Stomach (tissue), 9 donors: ENCODE data around the gene SOX12. TPM values are rescaled to one million over a fixed set of nuclear protein-coding genes. Genes with fewer than 3 reads are reported as not detected.

Source experiments
- DNase-seq, 2 donors: peaks; one replicate each; pipeline versions ENCODE4 v3.0.0 to v3.0.0-alpha.2; 2013 to 2019
- H3K27ac ChIP-seq, 5 donors: fragments of 200-600 bp in 4 of 5; sonication (generic) in 4 of 5; one replicate each; pipeline ENCODE4 v1.5.1; 2013 to 2019; ENCODE audit warnings: mild to moderate bottlenecking in 1 of 5, moderate library complexity in 1 of 5
- H3K27me3 ChIP-seq, 3 donors: fragments of 200-600 bp; sonication (generic); one replicate each; pipeline ENCODE4 v1.5.1; 2017 to 2019; ENCODE audit warnings: mixed run types in 1 of 3
- H3K36me3 ChIP-seq, 4 donors: fragments of 200-600 bp; sonication (generic); 1 replicate in 3 of 4; 2 replicates in 1 of 4; pipeline ENCODE4 v1.5.1; 2016 to 2019
- H3K4me1 ChIP-seq, 4 donors: fragments of 200-600 bp; sonication (generic); one replicate each; pipeline ENCODE4 v1.5.1; 2016 to 2019
- H3K4me3 ChIP-seq, 4 donors: fragments of 200-600 bp; sonication (generic) in 3 of 4; one replicate each; pipeline ENCODE4 v1.5.1; 2016 to 2019; ENCODE audit warnings: mild to moderate bottlenecking in 1 of 4
- H3K9me3 ChIP-seq, 4 donors: fragments of 200-600 bp; sonication (generic); one replicate each; pipeline ENCODE4 v1.5.1; 2016 to 2019
- EP300 ChIP-seq: sonication (generic); formaldehyde crosslinking; IDR thresholded peaks from one replicate; pipeline ENCODE4 v1.6.1; 2017; ENCODE audit warnings: antibody characterized with exemption
- POLR2A ChIP-seq, 4 donors: fragments of 450-650 bp; IDR thresholded peaks; one replicate each; pipeline ENCODE4 v1.6.1; 2016; ENCODE audit warnings: antibody characterized with exemption in 4 of 4, control low read depth in 2 of 4, mild to moderate bottlenecking in 1 of 4, moderate library complexity in 1 of 4
- POLR2AphosphoS5 ChIP-seq, 3 donors: sonication (generic); formaldehyde crosslinking; IDR thresholded peaks; one replicate each; pipeline ENCODE4 v1.6.1; 2016; ENCODE audit warnings: antibody characterized with exemption in 3 of 3
- WGBS, 5 donors: extraction: QIAGEN DNeasy Blood & Tissue Kit in 3 of 5; methylation state at CpG; one replicate each; pipeline versions ENCODE4 v1.1.5 to v1.1.7; 2013 to 2018; 5-methylcytosine and 5-hydroxymethylcytosine counted together
- intact Hi-C: fragments of 100-400 bp; cut with DNase I; formaldehyde crosslinking; loops from one replicate; pipeline ENCODE4 v1.15.1; 2023; ENCODE audit warnings: low total_unique reads
- polyA plus RNA-seq, 3 donors: library from polyadenylated mRNA; stranded (reverse); fragments of 200-250 nt; gene quantifications; one replicate each; pipeline ENCODE4 v1.2.3, GENCODE V29; 2013
- total RNA-seq, 5 donors: library from RNA; depleted of rRNA; stranded (reverse); fragments of >200 nt; gene quantifications; one replicate each; pipeline versions ENCODE4 v1.1.0 to v1.2.3, GENCODE V29; 2014 to 2016
- TF ChIP-seq, protein P1 (sequence below), 7 experiments: fragments of 450-650 bp in 4 of 7; fragments of 200-600 bp in 3 of 7; sonication (generic) in 3 of 7; IDR thresholded peaks; one replicate each; pipeline ENCODE4 v1.5.1; 2016 to 2019; ENCODE audit warnings: antibody characterized with exemption in 7 of 7, control low read depth in 2 of 7, mild to moderate bottlenecking in 1 of 7
- donor health status: healthy with polysubstance abuse.
- donor health status: Bipolar disorder and iron deficiency.
- donor health status: healthy.

Gene SOX12
- total and polyA plus RNA-seq, 8 donors: 1.5 to 20.3 (median 3.4) TPM

DNA sequence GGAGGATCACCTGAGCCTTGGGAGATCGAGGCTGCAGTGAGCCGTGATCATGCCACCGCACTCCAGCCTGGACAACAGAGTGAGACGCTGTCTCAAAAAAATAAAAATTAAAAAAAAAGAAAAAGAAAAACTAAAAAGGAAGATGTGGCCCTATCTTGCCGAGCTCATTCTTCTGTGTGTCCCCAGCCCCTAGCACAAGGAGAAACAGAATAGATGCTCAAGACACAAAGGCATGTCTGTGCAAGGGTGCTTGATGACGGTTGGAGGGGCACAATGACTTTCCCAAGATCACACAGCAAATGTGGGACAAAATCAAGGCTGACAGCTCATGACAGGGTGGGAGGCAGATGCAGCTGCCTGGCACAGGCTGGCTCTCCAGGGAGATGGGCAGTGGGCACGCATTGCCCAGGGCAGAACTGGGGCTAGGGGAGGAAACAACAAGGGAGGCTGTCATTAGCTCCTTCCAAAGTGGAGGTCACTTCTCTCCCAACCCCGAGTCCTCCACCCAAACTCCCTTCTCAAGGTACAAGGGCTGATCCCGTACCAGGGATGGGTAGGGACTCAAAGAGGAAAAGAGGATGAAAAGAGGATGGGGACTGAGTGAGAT, 20.8 kb downstream of the SOX12 start:
- TF ChIP-seq POLR2A (IDR thresholded peaks at IDR 0.05) (no peak), EP300 (no peak), POLR2AphosphoS5 (IDR thresholded peaks at IDR 0.05) (no peak)
- TF ChIP-seq, protein P1, sequence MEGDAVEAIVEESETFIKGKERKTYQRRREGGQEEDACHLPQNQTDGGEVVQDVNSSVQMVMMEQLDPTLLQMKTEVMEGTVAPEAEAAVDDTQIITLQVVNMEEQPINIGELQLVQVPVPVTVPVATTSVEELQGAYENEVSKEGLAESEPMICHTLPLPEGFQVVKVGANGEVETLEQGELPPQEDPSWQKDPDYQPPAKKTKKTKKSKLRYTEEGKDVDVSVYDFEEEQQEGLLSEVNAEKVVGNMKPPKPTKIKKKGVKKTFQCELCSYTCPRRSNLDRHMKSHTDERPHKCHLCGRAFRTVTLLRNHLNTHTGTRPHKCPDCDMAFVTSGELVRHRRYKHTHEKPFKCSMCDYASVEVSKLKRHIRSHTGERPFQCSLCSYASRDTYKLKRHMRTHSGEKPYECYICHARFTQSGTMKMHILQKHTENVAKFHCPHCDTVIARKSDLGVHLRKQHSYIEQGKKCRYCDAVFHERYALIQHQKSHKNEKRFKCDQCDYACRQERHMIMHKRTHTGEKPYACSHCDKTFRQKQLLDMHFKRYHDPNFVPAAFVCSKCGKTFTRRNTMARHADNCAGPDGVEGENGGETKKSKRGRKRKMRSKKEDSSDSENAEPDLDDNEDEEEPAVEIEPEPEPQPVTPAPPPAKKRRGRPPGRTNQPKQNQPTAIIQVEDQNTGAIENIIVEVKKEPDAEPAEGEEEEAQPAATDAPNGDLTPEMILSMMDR (IDR thresholded peaks at IDR 0.05): no peak
- DNase-seq: no peak
- peaks cover 0 to 9% (median 3%) of the 10 kb centered on the region in 4 donors for H3K9me3 ChIP-seq
- 67 to 77% (median 74%) methylated on average over 9 of the region's 9 CpGs for WGBS, 5 donors
- no peaks in the 10 kb centered on the region for H3K27me3 ChIP-seq
- peak overlapping the region; percentile 77 to 90 (median 84) for H3K4me3 ChIP-seq
- H3K27ac ChIP-seq: peak overlapping the region; percentile 90 to 94 (median 94)
- intact Hi-C loops: no loop called here
- H3K36me3 ChIP-seq: peaks cover 0 to 10% (median 8%) of the 10 kb centered on the region in 4 donors
- peaks cover 16 to 45% (median 36%) of the 10 kb centered on the region in 4 donors for H3K4me1 ChIP-seq

DNA sequence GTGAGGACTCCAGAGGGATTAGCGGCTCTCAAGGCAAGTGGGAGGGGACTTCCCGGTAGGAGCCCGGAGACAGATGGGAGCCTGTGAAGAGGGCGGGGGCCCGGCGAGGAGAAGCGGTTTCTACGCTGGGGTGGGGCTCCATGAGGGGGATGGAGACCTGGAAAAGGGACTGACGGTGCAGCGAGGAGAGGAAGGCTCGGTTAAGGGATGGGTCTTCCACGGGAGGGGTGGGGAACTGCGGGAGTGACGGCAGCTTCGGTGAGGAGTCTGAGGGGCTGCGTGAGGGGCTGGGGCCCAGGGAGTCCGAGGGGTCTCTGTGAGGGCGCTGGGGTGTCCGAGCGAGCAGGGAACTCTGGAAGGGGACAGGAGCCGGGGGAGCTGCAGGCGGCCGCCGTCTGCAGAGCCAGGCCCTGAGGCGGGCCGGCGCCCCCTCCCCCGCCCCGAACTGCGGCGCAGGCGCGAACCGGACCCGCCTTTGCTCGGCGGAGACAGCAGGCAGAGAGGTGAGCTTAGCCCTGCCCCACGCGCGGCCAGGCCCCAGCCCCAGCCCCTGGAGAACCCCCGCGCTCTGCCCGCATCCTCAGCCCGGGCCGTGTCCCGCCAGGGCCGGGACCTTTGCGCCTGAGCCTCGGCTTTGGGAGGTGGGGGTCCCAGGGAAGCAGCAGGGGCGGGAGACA, 21.4 kb downstream of the SOX12 start, which contains the start of gene NRSN2:
TSS of gene NRSN2 (plus strand) at position 472 of the 677 bp plus-strand sequence. CDS start 2,533 bp downstream, outside the sequence.
- WGBS, 5 donors: 1 to 6% (median 3%) methylated on average over 23 to 49 of the region's 50 CpGs
- intact Hi-C loops: no loop called here

DNA sequence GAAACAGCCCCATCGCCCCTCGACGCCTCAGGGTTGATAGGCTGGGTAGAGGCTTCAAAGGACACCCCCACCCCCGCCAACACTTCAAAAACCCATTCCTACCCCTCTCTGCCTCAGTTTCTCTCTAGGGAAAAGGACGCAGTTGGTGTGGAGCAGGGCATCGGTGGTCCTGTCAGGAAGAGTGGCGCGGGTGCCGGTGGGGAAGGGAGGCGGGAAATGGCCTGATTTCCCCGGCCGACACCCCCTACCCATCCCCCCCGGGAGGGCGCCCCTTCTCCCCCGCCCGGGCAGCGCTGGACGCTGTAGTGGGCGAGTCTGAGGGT, 21.9 kb downstream of the SOX12 start:
- DNase-seq: no peak
- H3K36me3 ChIP-seq: peaks cover 0 to 13% (median 8%) of the 10 kb centered on the region in 4 donors
- intact Hi-C loops: no loop called here
- H3K9me3 ChIP-seq: peaks cover 0 to under 1% (median 0%) of the 10 kb centered on the region in 4 donors
- no peak for TF ChIP-seq POLR2A (IDR thresholded peaks at IDR 0.05)
- TF ChIP-seq EP300: no peak
- TF ChIP-seq POLR2AphosphoS5 (IDR thresholded peaks at IDR 0.05): no peak
- TF ChIP-seq, protein P1 (IDR thresholded peaks at IDR 0.05): no peak
- H3K27ac ChIP-seq: peak overlapping the region; percentile 90 to 94 (median 94)
- H3K4me3 ChIP-seq: peak overlapping the region; percentile 77 to 90 (median 84)
- H3K27me3 ChIP-seq: no peaks in the 10 kb centered on the region
- H3K4me1 ChIP-seq: peaks cover 16 to 46% (median 36%) of the 10 kb centered on the region in 4 donors
- 0 to 3% (median 2%) methylated on average over 9 to 19 of the region's 19 CpGs for WGBS, 5 donors

More for the DNA sequence above, 21.4 kb downstream of the SOX12 start, which contains the start of gene NRSN2:
- DNase-seq: peak; percentile 60 to 90
- H3K27me3 ChIP-seq: no peaks in the 10 kb centered on the region
- H3K4me1 ChIP-seq: peaks cover 16 to 45% (median 36%) of the 10 kb centered on the region in 4 donors
- H3K4me3 ChIP-seq: peak within 1 kb of the TSS; percentile 77 to 90 (median 84)
- H3K9me3 ChIP-seq: peaks cover 0 to 6% (median 2%) of the 10 kb centered on the region in 4 donors
- peak within 1 kb of the TSS; percentile 90 to 94 (median 94) for H3K27ac ChIP-seq
- H3K36me3 ChIP-seq: peaks cover 0 to 13% (median 8%) of the 10 kb centered on the region in 4 donors
- TF ChIP-seq EP300: no peak
- peak in 1 of 3 donors; percentile 13 for TF ChIP-seq POLR2AphosphoS5 (IDR thresholded peaks at IDR 0.05)
- TF ChIP-seq POLR2A (IDR thresholded peaks at IDR 0.05): no peak
- TF ChIP-seq, protein P1 (IDR thresholded peaks at IDR 0.05): no peak

DNA sequence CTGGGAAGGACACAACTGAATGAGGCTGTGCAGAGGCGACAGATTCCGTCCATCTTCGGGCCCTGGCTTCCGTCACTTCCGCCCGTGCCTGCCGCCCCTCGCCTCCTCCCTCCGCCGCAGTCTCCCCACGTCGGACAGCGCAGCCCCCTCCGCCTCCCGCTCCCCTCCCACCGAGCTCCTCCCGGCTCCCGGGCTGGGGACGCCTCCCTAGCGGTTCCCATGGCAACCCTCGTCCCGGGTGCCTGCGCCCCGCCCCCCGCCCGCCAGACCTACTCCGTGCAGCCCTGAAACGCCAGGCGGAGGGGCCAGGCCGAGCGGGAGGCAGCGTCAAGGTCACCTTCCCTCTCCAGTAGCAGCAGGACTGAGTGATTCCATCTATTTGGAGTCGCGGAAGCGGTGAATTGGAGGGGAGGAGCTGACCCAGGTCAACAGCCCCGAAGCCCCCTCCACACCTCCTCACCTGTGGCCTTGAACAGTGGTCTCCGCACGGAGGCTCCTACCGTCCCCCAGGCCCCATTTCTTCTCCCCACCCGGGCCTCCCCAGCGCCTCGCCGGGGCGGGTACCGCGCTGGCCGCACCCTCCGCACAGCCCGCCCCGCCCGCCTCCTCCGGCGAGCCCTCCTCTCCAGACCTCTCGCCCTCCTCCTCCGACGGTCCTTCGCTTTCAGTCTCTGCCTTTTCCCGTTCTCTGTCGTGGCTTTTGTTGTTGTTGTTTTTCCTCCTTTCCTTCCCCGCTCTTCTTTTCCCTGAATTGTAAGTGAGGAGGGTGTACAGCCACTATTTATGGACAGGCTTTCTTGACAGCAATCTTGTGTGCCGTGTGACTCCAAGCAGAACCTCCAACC, 22.5 kb downstream of the SOX12 start:
- intact Hi-C loops: no loop called here
- peak; percentile 37 to 58 (median 55) for TF ChIP-seq POLR2AphosphoS5 (IDR thresholded peaks at IDR 0.05)
- peak in 1 of 4 donors; percentile 31 for TF ChIP-seq POLR2A (IDR thresholded peaks at IDR 0.05)
- TF ChIP-seq, protein P1 (IDR thresholded peaks at IDR 0.05): no peak
- no peaks in the 10 kb centered on the region for H3K9me3 ChIP-seq
- peak; percentile 85 to 98 for DNase-seq
- WGBS, 5 donors: 0 to 1% (median 0%) methylated on average over 28 to 61 of the region's 61 CpGs
- no peaks in the 10 kb centered on the region for H3K27me3 ChIP-seq
- H3K4me1 ChIP-seq: peaks cover 16 to 49% (median 36%) of the 10 kb centered on the region in 4 donors
- H3K36me3 ChIP-seq: peaks cover 0 to 14% (median 9%) of the 10 kb centered on the region in 4 donors
- H3K27ac ChIP-seq: peak overlapping the region; percentile 90 to 94 (median 94)
- peak overlapping the region; percentile 77 to 90 (median 84) for H3K4me3 ChIP-seq
